GM23338 (cell line): ENCODE measurements around the gene BICC1. TPM values are rescaled to one million over a fixed set of nuclear protein-coding genes. Genes with fewer than 3 reads are reported as not detected.

Experiments
- ATAC-seq: fragments of 200-7000 bp; cut with Tn5 transposase; 3 replicates; pipeline ENCODE4 v1.9.1; 2020
- DNase-seq: peaks from one replicate; pipeline ENCODE4 v3.0.0-alpha.2; 2015; ENCODE audit warnings: low spot score
- H2AFZ ChIP-seq: fragments of 200-600 bp; sonication (generic); 2 replicates; pipeline ENCODE4 v1.8.0; 2016; ENCODE audit warnings: antibody characterized with exemption, mild to moderate bottlenecking, moderate library complexity
- H3F3A ChIP-seq: fragments of 200-600 bp; sonication (generic); replicated peaks from 2 replicates; pipeline ENCODE4 v1.8.0; 2017; ENCODE audit warnings: antibody characterized with exemption, mixed run types, low read depth
- H3K27ac ChIP-seq: fragments of 200-600 bp; sonication (generic); 2 replicates; pipeline ENCODE4 v1.6.1; 2016; ENCODE audit warnings: low read depth
- H3K27me3 ChIP-seq: fragments of 200-600 bp; sonication (generic); 2 replicates; pipeline ENCODE4 v1.8.0; 2016; ENCODE audit warnings: mild to moderate bottlenecking, mixed run types, moderate library complexity; ENCODE audit not compliant: insufficient read depth
- H3K36me3 ChIP-seq: fragments of 200-600 bp; sonication (generic); 2 replicates; pipeline ENCODE4 v1.8.0; 2016; ENCODE audit warnings: mild to moderate bottlenecking; ENCODE audit not compliant: insufficient read depth
- H3K4me1 ChIP-seq: fragments of 200-600 bp; sonication (generic); 2 replicates; pipeline ENCODE4 v1.8.0; 2016; ENCODE audit warnings: mild to moderate bottlenecking, moderate library complexity; ENCODE audit not compliant: insufficient read depth
- H3K4me2 ChIP-seq: fragments of 200-600 bp; sonication (generic); 2 replicates; pipeline ENCODE4 v1.7.1; 2017; ENCODE audit warnings: mixed run types
- H3K4me3 ChIP-seq: fragments of 200-600 bp; sonication (generic); 2 replicates; pipeline ENCODE4 v1.6.1; 2016; ENCODE audit warnings: mixed run types
- H3K79me2 ChIP-seq: fragments of 200-600 bp; sonication (generic); replicated peaks from 2 replicates; pipeline ENCODE4 v1.8.0; 2017; ENCODE audit warnings: mild to moderate bottlenecking; ENCODE audit not compliant: insufficient read depth
- H3K9me2 ChIP-seq: fragments of 200-600 bp; sonication (generic); 2 replicates; pipeline ENCODE4 v1.8.0; 2017; ENCODE audit not compliant: insufficient read depth
- H4K20me1 ChIP-seq: fragments of 200-600 bp; sonication (generic); replicated peaks from 2 replicates; pipeline ENCODE4 v1.8.0; 2017; ENCODE audit warnings: mild to moderate bottlenecking; ENCODE audit not compliant: insufficient read depth
- H3K27ac Mint-ChIP-seq: 2 replicates; pipeline ENCODE4 v1.8.0; 2020; ENCODE audit warnings: inconsistent platforms, mild to moderate bottlenecking, moderate library complexity, mixed read lengths
- H3K27me3 Mint-ChIP-seq: 3 replicates; pipeline ENCODE4 v1.8.0; 2022; ENCODE audit warnings: low read depth, mild to moderate bottlenecking, moderate library complexity, mixed read lengths, inconsistent platforms; ENCODE audit not compliant: insufficient read depth, poor library complexity
- H3K36me3 Mint-ChIP-seq: 3 replicates; pipeline ENCODE4 v1.8.0; 2021; ENCODE audit warnings: low read depth, mild to moderate bottlenecking, inconsistent platforms, moderate library complexity, mixed read lengths
- H3K4me1 Mint-ChIP-seq: 3 replicates; pipeline ENCODE4 v1.8.0; 2020; ENCODE audit warnings: mild to moderate bottlenecking, inconsistent platforms, mixed read lengths
- H3K4me3 Mint-ChIP-seq: 3 replicates; pipeline ENCODE4 v1.8.0; 2021; ENCODE audit warnings: moderate library complexity, mild to moderate bottlenecking, inconsistent platforms, mixed read lengths
- H3K9me3 Mint-ChIP-seq: 3 replicates; pipeline ENCODE4 v1.8.0; 2020; ENCODE audit warnings: moderate library complexity, mild to moderate bottlenecking, inconsistent platforms, mixed read lengths
- CREB1 ChIP-seq: fragments of 250-450 bp; sonication (Bioruptor Pico); IDR thresholded peaks from 2 replicates; pipeline ENCODE4 v1.5.0; 2020; ENCODE audit warnings: low read depth, mild to moderate bottlenecking, moderate library complexity
- CTCF ChIP-seq, 2 experiments: fragments of 200-600 bp in 1 of 2; sonication (generic) in 1 of 2; conservative IDR thresholded peaks; 2 replicates each; pipeline versions ENCODE4 v1.5.1 to v1.6.1; 2016 to 2017; ENCODE audit warnings: antibody characterized with exemption in 2 of 2, low read depth in 2 of 2, mild to moderate bottlenecking in 2 of 2, moderate library complexity in 1 of 2
- EZH2 ChIP-seq: fragments of 200-600 bp; sonication (generic); IDR thresholded peaks from one replicate; pipeline ENCODE4 v1.8.0; 2017; ENCODE audit warnings: antibody characterized with exemption, mild to moderate bottlenecking, low read depth; ENCODE audit not compliant: unreplicated experiment
- EZH2phosphoT487 ChIP-seq: fragments of 200-600 bp; sonication (generic); IDR thresholded peaks from one replicate; pipeline ENCODE4 v1.8.1; 2018; ENCODE audit warnings: antibody characterized with exemption; ENCODE audit not compliant: unreplicated experiment
- JUNB ChIP-seq: IDR thresholded peaks from one replicate; pipeline ENCODE4 v1.6.1; 2016; ENCODE audit warnings: antibody characterized with exemption; ENCODE audit not compliant: unreplicated experiment
- NANOG ChIP-seq: IDR thresholded peaks from 2 replicates; pipeline ENCODE4 v1.6.1; 2016; ENCODE audit warnings: antibody characterized with exemption, borderline replicate concordance
- POLR2AphosphoS5 ChIP-seq: IDR thresholded peaks from 2 replicates; pipeline ENCODE4 v1.6.1; 2016; ENCODE audit warnings: antibody characterized with exemption, low read depth
- REST ChIP-seq: IDR thresholded peaks from one replicate; pipeline ENCODE4 v1.6.1; 2018; ENCODE audit warnings: antibody characterized with exemption; ENCODE audit not compliant: unreplicated experiment
- STAT1 ChIP-seq: IDR thresholded peaks from one replicate; pipeline ENCODE4 v1.6.1; 2016; ENCODE audit warnings: antibody characterized with exemption; ENCODE audit not compliant: unreplicated experiment
- ZNF114 ChIP-seq: fragments of 250-450 bp; sonication (Bioruptor Pico); IDR thresholded peaks from 2 replicates; pipeline ENCODE4 v1.5.0; 2020; ENCODE audit warnings: mild to moderate bottlenecking, moderate library complexity
- ZNF331 ChIP-seq: fragments of 250-450 bp; sonication (Bioruptor Pico); IDR thresholded peaks from 2 replicates; pipeline ENCODE4 v1.5.0; 2020; ENCODE audit warnings: low read depth, mild to moderate bottlenecking, moderate library complexity
- ZNF462 ChIP-seq: fragments of 250-450 bp; sonication (Bioruptor Pico); IDR thresholded peaks from 2 replicates; pipeline ENCODE4 v1.5.0; 2020; ENCODE audit warnings: mild to moderate bottlenecking, moderate library complexity
- polyA plus RNA-seq: library from polyadenylated mRNA; unstranded; fragments of >200 nt; fragmentation: Nextera tagmentation; extraction: Ambion mirVana; gene quantifications from 2 replicates; pipeline ENCODE4 v1.2.1, GENCODE V29; 2016
- total RNA-seq: library from RNA; depleted of rRNA; stranded (reverse); fragments of >200 nt; shearing (Covaris generic); gene quantifications from 2 replicates; pipeline ENCODE4 v1.2.3, GENCODE V29; 2014
- TF ChIP-seq, protein P1 (sequence below): IDR thresholded peaks from 2 replicates; pipeline ENCODE4 v1.6.1; 2016; ENCODE audit warnings: antibody characterized with exemption

BICC1 gene
- total and polyA plus RNA-seq, 2 experiments from 2014 or later, result 1.3 to 2.2 TPM

GRCh38 chr10:58700591-58700990, 187.9 kb downstream of the BICC1 start:
- Mint-ChIP-seq H3K27ac (no peak overlapping the region), H3K4me1 (peaks cover 14% of the 10 kb centered on the region), H3K36me3 (no peaks in the 10 kb centered on the region), H3K4me3 (no peak overlapping the region), H3K27me3 (no peaks in the 10 kb centered on the region), H3K9me3 (no peaks in the 10 kb centered on the region)
- no peak overlapping the region for H3K27ac ChIP-seq
- ATAC-seq, result no peak; the same call in 2 of the 3 replicates
- no peak for DNase-seq
- no peaks in the 10 kb centered on the region for H3K36me3 ChIP-seq
- no peak overlapping the region for H3K4me2 ChIP-seq
- H2AFZ ChIP-seq, result no peak overlapping the region
- no peaks in the 10 kb centered on the region for H3F3A ChIP-seq
- TF ChIP-seq JUNB (no peak), ZNF114 (no peak), EZH2 (no peak), POLR2AphosphoS5 (no peak), NANOG (no peak), ZNF331 (CRISPR knock-in tag) (no peak), REST (no peak), CREB1 (no peak), CTCF (conservative IDR thresholded peaks at IDR 0.05; ENCODE audit: low read depth in 2 of 2) (no peak), ZNF462 (CRISPR knock-in tag) (no peak), EZH2phosphoT487 (no peak), STAT1 (no peak)
- TF ChIP-seq, protein P1, sequence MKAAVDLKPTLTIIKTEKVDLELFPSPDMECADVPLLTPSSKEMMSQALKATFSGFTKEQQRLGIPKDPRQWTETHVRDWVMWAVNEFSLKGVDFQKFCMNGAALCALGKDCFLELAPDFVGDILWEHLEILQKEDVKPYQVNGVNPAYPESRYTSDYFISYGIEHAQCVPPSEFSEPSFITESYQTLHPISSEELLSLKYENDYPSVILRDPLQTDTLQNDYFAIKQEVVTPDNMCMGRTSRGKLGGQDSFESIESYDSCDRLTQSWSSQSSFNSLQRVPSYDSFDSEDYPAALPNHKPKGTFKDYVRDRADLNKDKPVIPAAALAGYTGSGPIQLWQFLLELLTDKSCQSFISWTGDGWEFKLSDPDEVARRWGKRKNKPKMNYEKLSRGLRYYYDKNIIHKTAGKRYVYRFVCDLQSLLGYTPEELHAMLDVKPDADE, result no peak
- H3K4me1 ChIP-seq, result peaks cover 14% of the 10 kb centered on the region
- H3K79me2 ChIP-seq, result no peaks in the 10 kb centered on the region
- no peaks in the 10 kb centered on the region for H3K27me3 ChIP-seq
- H3K4me3 ChIP-seq, result no peak overlapping the region
- H3K9me2 ChIP-seq, result no peaks in the 10 kb centered on the region
- H4K20me1 ChIP-seq, result no peaks in the 10 kb centered on the region
